A549 (cell line): ENCODE data around the gene MAML3.

Source experiments
- CTCF ChIP-seq: fragments of >200 bp; sonication (Bioruptor Twin); formaldehyde crosslinking; IDR thresholded peaks from 3 replicates; pipeline ENCODE4 v1.5.1; 2016
- EP300 ChIP-seq, 2 experiments: fragments of >200 bp; sonication (Bioruptor Twin); formaldehyde crosslinking; IDR thresholded peaks; 2 replicates in 1 of 2; 3 replicates in 1 of 2; pipeline ENCODE4 v1.6.1; 2016 to 2017
- MAX ChIP-seq: IDR thresholded peaks from 2 replicates; pipeline ENCODE4 v1.6.1; 2012
- NR3C1 ChIP-seq: fragments of >200 bp; sonication (Bioruptor Twin); formaldehyde crosslinking; IDR thresholded peaks from 3 replicates; pipeline ENCODE4 v1.6.1; 2017
- RAD21 ChIP-seq, 2 experiments: fragments of >200 bp in 1 of 2; sonication (Bioruptor Twin) in 1 of 2; formaldehyde crosslinking in 1 of 2; IDR thresholded peaks in 1 of 2; conservative IDR thresholded peaks in 1 of 2; 2 replicates in 1 of 2; 3 replicates in 1 of 2; pipeline ENCODE4 v1.6.1; 2012 to 2018; ENCODE audit warnings: inconsistent platforms in 1 of 2
- RCOR1 ChIP-seq: fragments of 150-350 bp; IDR thresholded peaks from 2 replicates; pipeline ENCODE4 v1.6.1; 2014; ENCODE audit warnings: antibody characterized with exemption, low read length, low read depth
- REST ChIP-seq: fragments of 200-600 bp; sonication (generic); IDR thresholded peaks from 2 replicates; pipeline ENCODE4 v1.6.1; 2016; ENCODE audit warnings: antibody characterized with exemption, mild to moderate bottlenecking, moderate library complexity
- RNF2 ChIP-seq: fragments of 200-600 bp; sonication (generic); IDR thresholded peaks from 2 replicates; pipeline ENCODE4 v1.6.1; 2016; ENCODE audit warnings: low read depth, mild to moderate bottlenecking, antibody characterized with exemption, moderate library complexity, borderline replicate concordance

GRCh38 chr4:139709660-139710059 lies 444.3 kb downstream of the MAML3 start:
- TF ChIP-seq CTCF = no peak
- no peak for TF ChIP-seq RNF2
- no peak for TF ChIP-seq MAX
- TF ChIP-seq REST = no peak
- TF ChIP-seq EP300 (IDR thresholded peaks at IDR 0.05) = no peak
- TF ChIP-seq NR3C1 = no peak
- no peak for TF ChIP-seq RCOR1
- TF ChIP-seq RAD21 (conservative IDR thresholded peaks at IDR 0.05 in 1 of 2, IDR thresholded peaks at IDR 0.05 in 1 of 2) = no peak
